ENCODE results near the gene IGSF6.
"Not testable (repeated sequence)": the region's sequence is repeated elsewhere in the genome, so short reads cannot be mapped to it uniquely, and the experiment has no call there.

IGSF6 gene, protein sequence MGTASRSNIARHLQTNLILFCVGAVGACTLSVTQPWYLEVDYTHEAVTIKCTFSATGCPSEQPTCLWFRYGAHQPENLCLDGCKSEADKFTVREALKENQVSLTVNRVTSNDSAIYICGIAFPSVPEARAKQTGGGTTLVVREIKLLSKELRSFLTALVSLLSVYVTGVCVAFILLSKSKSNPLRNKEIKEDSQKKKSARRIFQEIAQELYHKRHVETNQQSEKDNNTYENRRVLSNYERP

DNA sequence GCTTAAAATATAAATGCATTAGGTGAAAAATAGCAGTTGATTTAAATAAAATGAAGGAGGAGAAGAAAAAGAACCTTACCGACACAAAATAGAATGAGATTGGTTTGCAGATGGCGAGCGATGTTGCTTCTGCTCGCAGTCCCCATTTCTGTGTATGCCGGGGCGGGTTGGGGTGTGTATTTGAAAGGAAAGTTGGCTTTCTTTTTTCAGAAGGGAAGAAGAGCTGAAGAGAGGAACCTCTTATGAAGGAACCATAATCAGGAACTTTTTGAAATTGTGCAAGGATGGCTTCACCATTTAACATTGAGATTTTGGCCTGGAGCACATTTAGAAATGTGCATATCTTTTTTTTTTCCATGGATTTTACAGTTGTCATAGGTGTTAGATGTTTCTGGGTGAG, at the start of gene IGSF6:
TSS of gene IGSF6 (minus strand) at position 156 of the 400 bp plus-strand sequence. CDS start at position 146, 10 bp downstream.
- DNase-seq: no peak

GRCh38 chr16:21701271-21701670, 48.9 kb upstream of the IGSF6 start:
- no peak for DNase-seq

DNA sequence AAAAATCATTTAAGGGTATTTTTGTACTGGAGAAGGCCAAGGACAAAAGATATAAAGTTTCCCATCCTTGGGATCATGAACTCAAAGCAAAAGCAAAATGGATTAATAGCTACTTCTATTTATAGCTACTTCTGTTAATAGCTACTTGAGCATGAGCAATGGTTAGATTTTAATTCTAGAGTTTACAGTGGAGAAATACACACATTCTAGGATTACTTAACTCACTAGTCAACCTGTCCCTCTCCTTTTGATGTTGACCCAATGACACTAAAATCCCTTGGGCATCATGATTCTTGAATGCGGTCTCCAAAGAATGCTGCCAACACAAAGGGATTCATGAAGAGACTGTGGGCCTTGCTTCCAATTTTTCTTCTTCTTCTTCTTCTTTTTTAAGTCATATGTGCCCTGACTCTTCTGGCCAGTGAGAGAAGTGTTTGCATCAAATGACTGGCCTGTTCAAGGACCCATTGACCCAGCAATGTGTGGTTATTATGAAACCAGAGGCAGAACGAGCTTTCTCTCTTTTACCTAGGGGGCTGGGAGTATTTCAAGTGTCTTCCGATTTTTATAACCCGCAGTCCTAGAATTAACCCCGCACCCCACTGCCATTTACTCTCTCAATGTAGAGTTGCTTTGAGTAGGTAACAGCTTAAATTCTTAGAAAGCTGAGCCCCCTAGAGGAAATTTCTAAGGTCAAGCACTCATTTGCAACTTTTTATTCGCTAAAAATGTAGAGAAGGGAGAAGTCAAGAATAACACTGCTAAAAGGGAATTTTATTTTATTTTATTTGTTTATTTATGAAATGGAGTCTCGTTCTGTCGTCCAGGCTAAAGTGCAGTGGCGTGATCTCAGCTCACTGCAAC, 46.0 kb upstream of the IGSF6 start:
- DNase-seq: no peak

- DNase-seq: no peak
Observed at GRCh38 chr16:21697032-21697431, 44.6 kb upstream of the IGSF6 start.

GRCh38 chr16:21694609-21695008, 42.2 kb upstream of the IGSF6 start:
- DNase-seq: no peak

DNA sequence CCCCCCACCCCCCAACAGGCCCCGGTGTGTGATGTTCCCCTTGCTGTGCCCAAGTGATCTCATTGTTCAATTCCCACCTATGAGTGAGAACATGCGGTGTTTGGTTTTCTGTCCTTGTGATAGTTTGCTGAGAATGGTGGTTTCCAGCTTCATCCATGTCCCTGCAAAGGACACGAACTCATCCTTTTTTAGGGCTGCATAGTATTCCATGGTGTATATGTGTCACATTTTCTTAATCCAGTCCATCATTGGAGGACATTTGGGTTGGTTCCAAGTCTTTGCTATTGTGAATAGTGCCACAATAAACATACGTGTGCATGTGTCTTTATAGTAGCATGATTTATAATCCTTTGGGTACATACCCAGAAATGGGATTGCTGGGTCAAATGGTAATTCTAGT, 38.6 kb upstream of the IGSF6 start:
- not testable (repeated sequence) for DNase-seq

DNA sequence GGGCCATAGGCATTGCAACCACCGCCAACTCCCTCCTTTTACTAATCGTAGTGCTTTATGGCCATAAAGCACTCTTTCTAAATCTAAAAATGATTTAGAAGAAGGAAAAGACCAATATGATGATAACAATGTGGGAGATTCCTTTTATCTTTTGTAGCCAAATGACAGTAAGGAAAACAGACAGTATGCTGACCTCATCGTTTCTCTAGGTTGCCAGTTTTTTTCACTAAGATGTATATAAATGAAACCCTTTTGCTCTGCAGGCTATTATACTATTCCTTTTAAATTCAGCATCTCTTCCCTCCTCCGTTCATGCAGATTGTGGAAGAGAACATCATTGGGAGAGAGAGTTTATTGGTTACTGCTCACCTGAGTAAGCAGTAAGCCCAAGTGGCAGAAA, 36.7 kb upstream of the IGSF6 start:
- DNase-seq: no peak

GRCh38 chr16:21685034-21685455, 32.6 kb upstream of the IGSF6 start:
- DNase-seq: no peak

DNA sequence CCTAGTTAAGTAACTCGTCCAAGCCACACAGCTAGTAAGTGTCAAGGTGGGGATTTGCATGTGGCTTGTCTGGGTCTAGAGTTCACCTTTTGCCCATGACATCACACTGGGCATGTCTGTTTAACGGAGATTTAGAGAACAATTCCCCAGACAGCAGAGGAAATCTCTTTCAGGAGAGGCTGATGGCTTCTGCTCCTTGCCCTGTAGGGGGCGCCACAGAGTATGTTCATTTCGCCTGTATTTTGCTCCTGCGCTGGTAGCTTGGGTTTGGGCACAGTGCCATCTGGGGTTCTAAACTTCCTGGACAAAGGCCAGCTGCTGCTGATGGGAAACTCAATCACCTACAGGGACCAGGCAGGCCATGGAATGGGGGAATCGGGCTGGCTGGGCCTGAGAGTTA, 31.8 kb upstream of the IGSF6 start:
- no peak for DNase-seq

GRCh38 chr16:21683184-21683583, 30.8 kb upstream of the IGSF6 start:
- no peak for DNase-seq

DNA sequence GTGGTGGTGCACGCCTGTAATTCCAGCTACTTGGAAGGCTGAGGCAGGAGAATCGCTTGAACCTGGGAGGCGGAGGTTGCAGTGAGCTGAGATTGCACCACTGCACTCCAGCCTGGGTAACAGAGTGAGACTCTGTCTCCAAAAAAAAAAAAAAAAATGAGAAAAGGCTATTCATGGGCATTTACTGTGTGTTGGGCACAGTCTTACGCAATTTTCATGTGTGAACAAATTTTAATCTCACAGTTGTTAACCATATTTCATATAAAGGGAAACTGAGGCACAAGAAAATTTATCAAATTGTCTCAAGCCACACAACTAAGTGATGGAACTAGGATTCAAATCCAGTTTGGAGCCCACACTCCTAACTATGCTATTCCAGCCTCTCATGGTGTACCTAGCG, 28.3 kb upstream of the IGSF6 start:
- not testable (repeated sequence) for DNase-seq

GRCh38 chr16:21674456-21674855, 22.0 kb upstream of the IGSF6 start:
- not testable (repeated sequence) for DNase-seq

DNA sequence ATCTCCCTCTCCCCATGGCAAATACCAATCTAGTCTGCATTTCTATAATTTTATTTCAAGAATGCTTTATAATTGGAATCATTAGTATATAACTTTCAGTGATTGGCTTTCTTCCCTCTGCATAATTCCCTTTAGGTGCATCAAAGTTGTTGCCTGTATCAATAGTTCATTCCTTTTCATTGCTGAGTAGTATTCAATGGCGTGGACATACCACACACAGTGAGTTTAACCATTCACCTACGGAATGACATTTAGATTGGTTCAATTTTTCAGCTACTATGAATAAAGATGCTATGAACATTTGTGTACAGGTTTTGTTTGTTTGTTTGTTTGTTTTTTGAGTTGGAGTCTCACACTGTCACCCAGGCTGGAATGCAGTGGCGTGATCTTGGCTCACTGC, 21.1 kb upstream of the IGSF6 start:
- no peak for DNase-seq

DNA sequence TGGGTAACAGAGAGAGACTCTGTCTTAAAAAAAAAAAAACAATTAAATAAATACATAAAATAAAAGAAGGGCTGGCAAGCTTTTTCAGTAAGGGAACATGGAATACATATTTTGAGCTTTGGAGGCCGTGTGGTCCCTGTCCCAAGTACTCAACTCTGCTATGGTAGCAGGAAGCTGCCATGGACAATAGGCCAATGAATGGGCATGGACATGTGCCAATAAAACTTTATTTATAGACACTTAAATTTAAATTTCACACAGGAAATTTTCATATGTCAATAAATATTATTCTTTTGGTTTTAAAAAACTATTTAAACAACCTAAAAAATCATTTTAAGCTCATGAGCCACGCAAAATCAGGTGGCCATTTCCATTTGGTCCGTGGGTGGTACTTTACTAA, 15.2 kb upstream of the IGSF6 start:
- DNase-seq: no peak

DNA sequence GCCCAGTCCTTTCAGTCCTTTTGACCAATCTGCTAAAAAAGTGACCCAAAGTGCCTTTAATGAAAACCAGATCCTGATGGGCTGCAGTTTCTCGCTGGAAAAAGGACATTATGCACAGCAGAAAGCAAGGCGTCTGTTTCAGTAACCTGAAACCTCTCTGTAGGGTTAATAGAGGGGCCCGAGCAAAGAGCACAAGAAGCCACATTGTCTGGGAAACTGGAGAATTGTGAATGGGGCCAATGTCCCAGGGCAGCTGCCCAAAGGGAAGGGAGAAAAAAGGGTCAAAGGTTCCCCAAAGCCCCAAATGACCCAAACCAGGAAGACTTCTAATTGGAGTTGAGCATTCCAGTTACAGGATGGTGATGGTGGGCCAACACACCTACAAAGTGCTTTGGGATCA, 14.4 kb upstream of the IGSF6 start:
- DNase-seq: no peak

DNA sequence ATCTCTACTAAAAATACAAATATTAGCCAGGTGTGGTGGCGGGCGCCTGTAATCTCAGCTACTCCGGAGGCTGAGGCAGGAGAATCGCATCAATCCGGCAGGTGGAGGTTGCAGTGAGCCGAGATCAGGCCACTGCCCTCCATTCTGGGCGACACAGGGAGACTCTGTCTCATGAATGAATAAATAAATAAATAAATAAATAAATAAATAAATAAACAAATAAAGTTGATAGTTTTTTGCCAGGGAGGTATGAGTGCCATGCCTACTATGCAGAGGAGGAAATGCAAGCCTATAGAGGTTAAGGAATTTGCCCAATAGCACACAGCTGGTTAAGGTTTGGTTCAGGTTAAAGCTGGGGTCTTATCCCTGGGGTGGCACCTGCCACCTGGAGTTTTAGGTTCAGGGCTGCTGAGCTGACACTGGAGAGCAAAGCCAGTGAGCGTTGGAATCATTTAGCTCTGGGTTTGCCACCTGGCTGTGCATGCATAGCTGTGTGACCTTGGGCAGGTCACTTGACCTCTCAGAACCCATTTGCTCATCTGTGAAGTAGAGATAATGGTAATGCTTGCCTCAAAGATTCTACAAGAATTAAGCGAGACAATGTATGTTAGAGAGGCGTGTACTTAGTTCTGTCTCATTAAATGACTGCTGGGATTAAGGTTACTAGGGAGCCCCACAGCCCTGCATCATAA, 12.5 kb upstream of the IGSF6 start:
- DNase-seq: no peak

- no peak for DNase-seq
Observed at GRCh38 chr16:21663889-21664647, 11.7 kb upstream of the IGSF6 start, which contains the start of gene OTOA. Gene OTOA, plus strand, starts transcription at chr16:21663968. Its CDS starts 14,547 bp downstream, at chr16:21678515.

- DNase-seq: no peak
Observed at GRCh38 chr16:21659124-21659523, 6.7 kb upstream of the IGSF6 start.

GRCh38 chr16:21656795-21657768, 4.7 kb upstream of the IGSF6 start:
- no peak for DNase-seq

GRCh38 chr16:21654881-21655280, 2.5 kb upstream of the IGSF6 start:
- no peak for DNase-seq

DNA sequence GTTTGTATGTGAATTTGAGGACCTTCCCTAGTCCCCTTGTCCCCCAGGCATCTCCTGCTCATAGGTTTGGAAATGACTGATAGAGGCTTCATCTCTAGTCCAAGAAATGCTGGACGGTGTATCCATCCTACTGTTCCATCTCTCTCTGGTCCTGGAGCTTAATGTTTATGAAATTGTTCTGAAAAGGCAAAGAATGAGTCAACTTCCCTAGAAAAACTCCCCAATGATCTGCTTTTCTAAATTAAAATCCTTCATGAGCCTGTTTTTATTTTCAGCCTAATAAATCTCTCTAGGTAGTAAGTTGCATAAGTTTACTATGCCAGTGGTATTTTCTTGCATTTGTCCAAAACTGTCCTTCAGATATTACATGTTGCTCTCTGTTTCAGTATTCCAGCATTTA, 2.1 kb upstream of the IGSF6 start:
- DNase-seq: no peak

DNA sequence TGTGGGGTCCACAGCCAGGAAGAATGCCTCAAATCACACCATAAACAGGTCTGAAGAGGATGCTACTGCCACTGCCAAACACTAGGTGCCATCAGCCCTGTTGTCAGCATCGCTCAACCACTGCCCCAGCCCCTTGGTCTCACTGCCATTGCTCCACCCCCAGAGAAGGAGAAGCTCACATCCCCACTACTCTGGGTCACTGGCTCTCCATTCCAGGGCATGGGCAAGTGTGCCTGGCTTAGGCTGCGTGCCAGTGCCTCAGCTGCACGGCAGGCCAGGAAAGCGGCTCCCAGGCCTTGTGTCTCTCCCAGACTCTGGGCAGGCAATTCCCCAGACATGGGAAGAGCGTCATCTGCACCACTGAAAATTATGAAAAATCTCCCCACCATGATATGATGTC, 1.2 kb upstream of the IGSF6 start:
- no peak for DNase-seq
